ENCODE results near the gene MBOAT2.

The MBOAT2 gene

GRCh38 chr2:8996006-8996405, 7.5 kb downstream of the MBOAT2 start:
- Histone ChIP-seq H4K20me1 (ENCODE audit: insufficient read depth) (no peaks in the 10 kb centered on the region), H3K4me3 (IDR thresholded peaks at IDR 0.05; ENCODE audit: insufficient read depth, low read depth, low read length) (no peak overlapping the region), H3K9ac (no peak overlapping the region), H3K4me1 (ENCODE audit: low read depth, poor library complexity, severe bottlenecking) (no peaks in the 10 kb centered on the region), H3K79me2 (ENCODE audit: insufficient read depth, low read depth) (no peaks in the 10 kb centered on the region), H3K27me3 (ENCODE audit: insufficient read depth, low read depth) (no peaks in the 10 kb centered on the region), H3K4me2 (no peak overlapping the region), H3K36me3 (ENCODE audit: insufficient read depth) (no peaks in the 10 kb centered on the region), H3K27ac (no peak overlapping the region), H2AFZ (ENCODE audit: low read depth) (no peak overlapping the region)
- TF ChIP-seq CTCF (conservative IDR thresholded peaks at IDR 0.05; ENCODE audit: low read depth, low read length) = no peak

GRCh38 chr2:8994386-8994785, 9.1 kb downstream of the MBOAT2 start:
- Histone ChIP-seq H3K27me3 (ENCODE audit: insufficient read depth, low read depth) (no peaks in the 10 kb centered on the region), H3K27ac (no peak overlapping the region), H3K79me2 (ENCODE audit: insufficient read depth, low read depth) (no peaks in the 10 kb centered on the region), H3K4me3 (IDR thresholded peaks at IDR 0.05; ENCODE audit: insufficient read depth, low read depth, low read length) (no peak overlapping the region), H4K20me1 (ENCODE audit: insufficient read depth) (no peaks in the 10 kb centered on the region), H3K36me3 (ENCODE audit: insufficient read depth) (no peaks in the 10 kb centered on the region), H2AFZ (ENCODE audit: low read depth) (no peak overlapping the region), H3K4me2 (no peak overlapping the region), H3K9ac (no peak overlapping the region), H3K4me1 (ENCODE audit: low read depth, poor library complexity, severe bottlenecking) (no peaks in the 10 kb centered on the region)
- TF ChIP-seq CTCF (conservative IDR thresholded peaks at IDR 0.05; ENCODE audit: low read depth, low read length) = no peak

- H3K4me1 ChIP-seq (ENCODE audit: low read depth, poor library complexity, severe bottlenecking) = no peaks in the 10 kb centered on the region
- H4K20me1 ChIP-seq (ENCODE audit: insufficient read depth) = no peaks in the 10 kb centered on the region
- H3K4me3 ChIP-seq (IDR thresholded peaks at IDR 0.05; ENCODE audit: insufficient read depth, low read depth, low read length) = no peak overlapping the region
- H3K9ac ChIP-seq = no peak overlapping the region
- TF ChIP-seq CTCF (conservative IDR thresholded peaks at IDR 0.05; ENCODE audit: low read depth, low read length) = no peak
- no peak overlapping the region for H2AFZ ChIP-seq (ENCODE audit: low read depth)
- no peak overlapping the region for H3K4me2 ChIP-seq
- H3K27ac ChIP-seq = no peak overlapping the region
- no peaks in the 10 kb centered on the region for H3K27me3 ChIP-seq (ENCODE audit: insufficient read depth, low read depth)
- H3K79me2 ChIP-seq (ENCODE audit: insufficient read depth, low read depth) = no peaks in the 10 kb centered on the region
- H3K36me3 ChIP-seq (ENCODE audit: insufficient read depth) = no peaks in the 10 kb centered on the region
Observed at GRCh38 chr2:8993902-8994278, 9.6 kb downstream of the MBOAT2 start.

GRCh38 chr2:8993196-8993901, 10.1 kb downstream of the MBOAT2 start:
- no peak overlapping the region for H3K27ac ChIP-seq
- H2AFZ ChIP-seq (ENCODE audit: low read depth) = no peak overlapping the region
- H3K27me3 ChIP-seq (ENCODE audit: insufficient read depth, low read depth) = no peaks in the 10 kb centered on the region
- no peaks in the 10 kb centered on the region for H4K20me1 ChIP-seq (ENCODE audit: insufficient read depth)
- H3K4me1 ChIP-seq (ENCODE audit: low read depth, poor library complexity, severe bottlenecking) = no peaks in the 10 kb centered on the region
- no peak overlapping the region for H3K9ac ChIP-seq
- H3K4me2 ChIP-seq = no peak overlapping the region
- no peak overlapping the region for H3K4me3 ChIP-seq (IDR thresholded peaks at IDR 0.05; ENCODE audit: insufficient read depth, low read depth, low read length)
- H3K36me3 ChIP-seq (ENCODE audit: insufficient read depth) = no peaks in the 10 kb centered on the region
- no peak for TF ChIP-seq CTCF (conservative IDR thresholded peaks at IDR 0.05; ENCODE audit: low read depth, low read length)
- H3K79me2 ChIP-seq (ENCODE audit: insufficient read depth, low read depth) = no peaks in the 10 kb centered on the region

All from KMS-11 (cell line).